ENCODE results near the gene LEP.

Gene LEP

GRCh38 chr7:128303133-128303532 is 62.1 kb downstream of the LEP start:
- H3K4me1 Mint-ChIP-seq: no peaks in the 10 kb centered on the region
- H3K27ac Mint-ChIP-seq: no peak overlapping the region
- DNase-seq (ENCODE audit: low spot score in 2 of 2) (no peak), ATAC-seq (no peak)
- H3K4me3 Mint-ChIP-seq: no peak overlapping the region
- peaks cover 34% of the 10 kb centered on the region for H3K36me3 Mint-ChIP-seq
- H3K9me3 Mint-ChIP-seq: no peaks in the 10 kb centered on the region

GRCh38 chr7:128303643-128304042 is 62.6 kb downstream of the LEP start:
- H3K4me3 Mint-ChIP-seq: no peak overlapping the region
- no peak for ATAC-seq
- H3K27ac Mint-ChIP-seq: no peak overlapping the region
- H3K9me3 Mint-ChIP-seq: no peaks in the 10 kb centered on the region
- H3K4me1 Mint-ChIP-seq: no peaks in the 10 kb centered on the region
- DNase-seq (ENCODE audit: low spot score in 2 of 2): no peak
- peaks cover 39% of the 10 kb centered on the region for H3K36me3 Mint-ChIP-seq

GRCh38 chr7:128304212-128304611 is 63.1 kb downstream of the LEP start:
- peaks cover 45% of the 10 kb centered on the region for H3K36me3 Mint-ChIP-seq
- no peaks in the 10 kb centered on the region for H3K9me3 Mint-ChIP-seq
- ATAC-seq: no peak
- H3K27ac Mint-ChIP-seq: no peak overlapping the region
- no peak overlapping the region for H3K4me3 Mint-ChIP-seq
- no peaks in the 10 kb centered on the region for H3K4me1 Mint-ChIP-seq
- DNase-seq (ENCODE audit: low spot score in 2 of 2): no peak

DNA sequence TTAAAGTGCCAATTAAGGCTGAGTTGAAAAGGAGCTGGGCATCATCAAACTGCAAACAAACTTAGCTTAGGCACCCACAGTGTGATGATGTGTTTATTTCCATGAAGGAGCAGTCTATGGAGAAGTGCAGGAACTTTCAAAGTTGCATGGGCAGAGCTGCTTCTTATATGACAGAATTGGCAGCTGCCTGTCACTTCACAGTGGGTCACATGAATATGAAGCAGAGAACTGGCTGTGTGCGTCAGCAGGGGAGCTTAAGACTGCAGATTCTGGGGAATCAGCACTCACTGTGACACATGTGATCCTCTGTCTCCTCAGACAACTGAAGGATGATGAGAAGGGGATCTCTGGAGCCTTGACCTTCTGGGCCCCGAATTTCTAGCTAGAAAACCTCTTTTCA is 66.0 kb downstream of the LEP start:
- no peak for ATAC-seq
- peak overlapping the region; percentile 27 for H3K27ac Mint-ChIP-seq
- H3K9me3 Mint-ChIP-seq: no peaks in the 10 kb centered on the region
- H3K4me3 Mint-ChIP-seq: no peak overlapping the region
- H3K36me3 Mint-ChIP-seq: peaks cover 73% of the 10 kb centered on the region
- H3K4me1 Mint-ChIP-seq: no peaks in the 10 kb centered on the region
- DNase-seq (ENCODE audit: low spot score in 2 of 2): no peak
